ENCODE measurements around the gene AOC3. TPM values are rescaled to one million over a fixed set of nuclear protein-coding genes. Genes with fewer than 3 reads are reported as not detected.

The AOC3 gene
- polyA plus RNA-seq, 1 donor from 2014 or later: 0.35 TPM

- no peaks in the 10 kb centered on the region for H3K9me2 ChIP-seq (ENCODE audit: insufficient read depth, low read length)
- no peaks in the 10 kb centered on the region for H4K20me1 ChIP-seq (ENCODE audit: insufficient read depth)
- H3K9ac ChIP-seq (ENCODE audit: low read length): no peak overlapping the region
- H3K9me3 ChIP-seq (ENCODE audit: low read length): no peaks in the 10 kb centered on the region
- H3K79me2 ChIP-seq (replicated peaks; ENCODE audit: insufficient read depth, low read length): peaks cover 3% of the 10 kb centered on the region
- no peak overlapping the region for H3K27ac ChIP-seq (ENCODE audit: low read length)
- no peaks in the 10 kb centered on the region for H3K36me3 ChIP-seq (ENCODE audit: insufficient read depth, low read length)
- H3K4me3 ChIP-seq (ENCODE audit: low read length): no peak overlapping the region
- no peak overlapping the region for H3K4me2 ChIP-seq (ENCODE audit: low read length)
- H2AFZ ChIP-seq (ENCODE audit: low read depth, low read length): no peak overlapping the region
- H3K27me3 ChIP-seq (ENCODE audit: insufficient read depth, low read depth, low read length): no peaks in the 10 kb centered on the region
- TF ChIP-seq EZH2 (IDR thresholded peaks at IDR 0.05; ENCODE audit: borderline replicate concordance, insufficient read depth, low read length, poor library complexity, severe bottlenecking) (no peak), MXI1 (conservative IDR thresholded peaks at IDR 0.05; ENCODE audit: poor library complexity, severe bottlenecking) (no peak), EP300 (conservative IDR thresholded peaks at IDR 0.05; ENCODE audit: poor library complexity, severe bottlenecking) (no peak), SMC3 (conservative IDR thresholded peaks at IDR 0.05; ENCODE audit: poor library complexity) (no peak)
- no peaks in the 10 kb centered on the region for H3F3A ChIP-seq (ENCODE audit: insufficient read depth, low read length, poor library complexity, severe bottlenecking)
Measured at GRCh38 chr17:42817866-42818265, 33.1 kb upstream of the AOC3 start.

- Histone ChIP-seq H3K4me2 (ENCODE audit: low read length) (no peak overlapping the region), H3K4me3 (ENCODE audit: low read length) (no peak overlapping the region), H3K9me3 (ENCODE audit: low read length) (no peaks in the 10 kb centered on the region), H3F3A (ENCODE audit: insufficient read depth, low read length, poor library complexity, severe bottlenecking) (no peaks in the 10 kb centered on the region), H3K36me3 (ENCODE audit: insufficient read depth, low read length) (no peaks in the 10 kb centered on the region), H3K9ac (ENCODE audit: low read length) (no peak overlapping the region), H4K20me1 (ENCODE audit: insufficient read depth) (no peaks in the 10 kb centered on the region), H2AFZ (ENCODE audit: low read depth, low read length) (no peak overlapping the region), H3K27me3 (ENCODE audit: insufficient read depth, low read depth, low read length) (no peaks in the 10 kb centered on the region), H3K27ac (ENCODE audit: low read length) (no peak overlapping the region), H3K9me2 (ENCODE audit: insufficient read depth, low read length) (no peaks in the 10 kb centered on the region), H3K79me2 (replicated peaks; ENCODE audit: insufficient read depth, low read length) (peaks cover 8% of the 10 kb centered on the region)
- TF ChIP-seq EP300 (conservative IDR thresholded peaks at IDR 0.05; ENCODE audit: poor library complexity, severe bottlenecking): no peak
- TF ChIP-seq RAD21 (conservative IDR thresholded peaks at IDR 0.05): no peak
- no peak for TF ChIP-seq EZH2 (IDR thresholded peaks at IDR 0.05; ENCODE audit: borderline replicate concordance, insufficient read depth, low read length, poor library complexity, severe bottlenecking)
- TF ChIP-seq REST (IDR thresholded peaks at IDR 0.05; ENCODE audit: borderline replicate concordance): no peak
- TF ChIP-seq CTCF (IDR thresholded peaks at IDR 0.05; ENCODE audit: poor library complexity, severe bottlenecking): no peak
- TF ChIP-seq SMC3 (conservative IDR thresholded peaks at IDR 0.05; ENCODE audit: poor library complexity): no peak
Measured at GRCh38 chr17:42818379-42818778, 32.6 kb upstream of the AOC3 start.
